HCT116 (cell line): ENCODE measurements around the gene USP3. TPM values are rescaled to one million over a fixed set of nuclear protein-coding genes. Genes with fewer than 3 reads are reported as not detected.

Source experiments
- ATAC-seq: fragments of 200-7000 bp; cut with Tn5 transposase; 2 replicates; pipeline ENCODE4 v1.9.1; 2020; ENCODE audit warnings: mild to moderate bottlenecking, moderate library complexity
- BruUV-seq: library from RNA; stranded (reverse); fragments of 400-500 nt; replicated peaks from 2 replicates; lab custom pipeline; 2021; lab: Mats Ljungman, UMichigan
- CTCF ChIA-PET: fragments of 300-600 bp; sonication (Branson Sonifier 250); formaldehyde crosslinking; loops from one replicate; lab custom pipeline; 2021; ENCODE audit warnings: antibody characterized with exemption; lab: Charles Lee
- POLR2A ChIA-PET: fragments of 300-600, 350-600 bp; sonication (Branson Sonifier 250); formaldehyde crosslinking; loops from one replicate; lab custom pipeline; 2021; ENCODE audit warnings: antibody characterized with exemption; lab: Charles Lee
- RAD21 ChIA-PET, 2 experiments: fragments of 300-600 bp; sonication (Branson Sonifier 250); formaldehyde crosslinking; loops; one replicate each; lab custom pipeline; 2023; ENCODE audit warnings: low total read pairs in 2 of 2; ENCODE audit not compliant: uncharacterized antibody in 2 of 2, unreplicated experiment in 2 of 2, low non-redundant PET in 1 of 2; lab: Charles Lee
- DNase-seq: peaks from one replicate; pipeline ENCODE4 v3.0.0-alpha.2; 2010; ENCODE audit warnings: low read depth, low spot score
- H2AFZ ChIP-seq: fragments of 200-600 bp; shearing (Covaris generic), sonication (generic); 2 replicates; pipeline ENCODE4 v1.6.1; 2017; ENCODE audit warnings: low read depth, mixed run types, mixed read lengths, antibody characterized with exemption, low read length; ENCODE audit not compliant: poor library complexity, severe bottlenecking
- H3K27ac ChIP-seq: 2 replicates; pipeline ENCODE4 v1.5.1; 2012; ENCODE audit warnings: low read depth, low read length
- H3K27me3 ChIP-seq: fragments of 200-600 bp; sonication (generic); 2 replicates; pipeline ENCODE4 v1.6.1; 2016; ENCODE audit warnings: mixed run types, low read length, mixed read lengths; ENCODE audit not compliant: insufficient read depth
- H3K36me3 ChIP-seq, 2 experiments: fragments of 200-500 bp in 1 of 2; fragments of 200-600 bp in 1 of 2; sonication (Bioruptor generic) in 1 of 2; sonication (generic) in 1 of 2; 2 replicates each; pipeline versions ENCODE4 v1.5.1 to v1.6.1; 2014 to 2016; ENCODE audit warnings: low read length in 2 of 2, inconsistent platforms in 1 of 2, mixed read lengths in 1 of 2, mixed run types in 1 of 2; ENCODE audit not compliant: insufficient read depth in 2 of 2, control insufficient read depth in 1 of 2
- H3K4me1 ChIP-seq, 2 experiments: fragments of 200-600 bp in 1 of 2; sonication (generic) in 1 of 2; 2 replicates each; pipeline versions ENCODE4 v1.5.1 to v1.6.1; 2012 to 2017; ENCODE audit warnings: low read length in 2 of 2, inconsistent platforms in 1 of 2, mild to moderate bottlenecking in 1 of 2, mixed read lengths in 1 of 2, mixed run types in 1 of 2, moderate library complexity in 1 of 2; ENCODE audit not compliant: insufficient read depth in 2 of 2, control insufficient read depth in 1 of 2
- H3K4me2 ChIP-seq: fragments of 200-600 bp; sonication (generic); 2 replicates; pipeline ENCODE4 v1.6.1; 2017; ENCODE audit warnings: mixed run types, low read length, mixed read lengths
- H3K4me3 ChIP-seq, 2 experiments: fragments of 200-600 bp in 1 of 2; sonication (generic) in 1 of 2; replicated peaks in 1 of 2; 2 replicates each; pipeline ENCODE4 v1.5.1; 2011 to 2016; ENCODE audit warnings: low read length in 2 of 2, control low read depth in 1 of 2, low read depth in 1 of 2, mild to moderate bottlenecking in 1 of 2, mixed read lengths in 1 of 2, mixed run types in 1 of 2
- H3K79me2 ChIP-seq: fragments of 200-600 bp; sonication (generic); 2 replicates; pipeline ENCODE4 v1.6.1; 2017; ENCODE audit warnings: mild to moderate bottlenecking, mixed run types, low read length, moderate library complexity, mixed read lengths; ENCODE audit not compliant: insufficient read depth
- H3K9ac ChIP-seq: fragments of 200-600 bp; sonication (generic); 2 replicates; pipeline ENCODE4 v1.6.1; 2016; ENCODE audit warnings: low read length, mixed read lengths
- H3K9me2 ChIP-seq: fragments of 200-600 bp; sonication (generic), shearing (Covaris generic); 2 replicates; pipeline ENCODE4 v1.6.1; 2017; ENCODE audit warnings: mixed run types, mild to moderate bottlenecking, moderate library complexity; ENCODE audit not compliant: insufficient read depth
- H3K9me3 ChIP-seq, 2 experiments: fragments of 200-500 bp in 1 of 2; fragments of 200-600 bp in 1 of 2; sonication (Bioruptor generic) in 1 of 2; sonication (generic) in 1 of 2; 2 replicates each; pipeline ENCODE4 v1.6.1; 2014 to 2017; ENCODE audit warnings: low read length in 2 of 2, mixed read lengths in 2 of 2, inconsistent platforms in 1 of 2, low read depth in 1 of 2, mild to moderate bottlenecking in 1 of 2, mixed run types in 1 of 2, moderate library complexity in 1 of 2; ENCODE audit not compliant: control insufficient read depth in 1 of 2, insufficient read depth in 1 of 2
- H4K20me1 ChIP-seq: fragments of 200-600 bp; sonication (generic), shearing (Covaris generic); 2 replicates; pipeline ENCODE4 v1.6.1; 2017; ENCODE audit warnings: mixed run types, mild to moderate bottlenecking, moderate library complexity; ENCODE audit not compliant: insufficient read depth
- ELF1 ChIP-seq: IDR thresholded peaks from 2 replicates; pipeline ENCODE4 v1.6.1; 2012; ENCODE audit warnings: low read depth, borderline replicate concordance
- EZH2 ChIP-seq: fragments of 200-600 bp; sonication (generic); IDR thresholded peaks from 2 replicates; pipeline ENCODE4 v1.6.1; 2017; ENCODE audit warnings: antibody characterized with exemption, mixed run types
- EZH2phosphoT487 ChIP-seq: fragments of 200-600 bp; IDR thresholded peaks from 2 replicates; pipeline ENCODE4 v1.6.1; 2018; ENCODE audit warnings: antibody characterized with exemption, borderline replicate concordance
- JUND ChIP-seq: IDR thresholded peaks from 2 replicates; pipeline ENCODE4 v1.6.1; 2012
- POLR2A ChIP-seq: IDR thresholded peaks from 2 replicates; pipeline ENCODE4 v1.7.0; 2011; ENCODE audit warnings: borderline replicate concordance; ENCODE audit not compliant: insufficient read depth, insufficient read length; ENCODE audit errors: extremely low read depth
- POLR2AphosphoS5 ChIP-seq: IDR thresholded peaks from 2 replicates; pipeline ENCODE4 v1.6.1; 2011; ENCODE audit warnings: mild to moderate bottlenecking, low read depth, low read length, moderate library complexity
- RAD21 ChIP-seq: IDR thresholded peaks from 2 replicates; pipeline ENCODE4 v1.6.1; 2012; ENCODE audit warnings: low read depth, mild to moderate bottlenecking
- SIN3A ChIP-seq: IDR thresholded peaks from 2 replicates; pipeline ENCODE4 v1.6.1; 2012; ENCODE audit warnings: low read depth
- SP1 ChIP-seq: IDR thresholded peaks from 2 replicates; pipeline ENCODE4 v1.6.1; 2012; ENCODE audit warnings: low read depth
- TCF7L2 ChIP-seq: IDR thresholded peaks from 2 replicates; pipeline ENCODE4 v1.7.0; 2011; ENCODE audit warnings: borderline replicate concordance, inconsistent platforms; ENCODE audit not compliant: insufficient read depth, insufficient read length; ENCODE audit errors: extremely low read depth
- YY1 ChIP-seq: IDR thresholded peaks from 2 replicates; pipeline ENCODE4 v1.6.1; 2011; ENCODE audit warnings: low read length, low read depth, moderate library complexity, mild to moderate bottlenecking; ENCODE audit not compliant: insufficient replicate concordance; ENCODE audit errors: extremely low read depth
- ZFX ChIP-seq: fragments of 450-650 bp; IDR thresholded peaks from 2 replicates; pipeline ENCODE4 v1.6.1; 2017
- ZNF274 ChIP-seq: fragments of 200-500 bp; sonication (Bioruptor generic); IDR thresholded peaks from 2 replicates; pipeline ENCODE4 v1.6.1; 2014; ENCODE audit warnings: mild to moderate bottlenecking, low read depth, low read length, inconsistent platforms
- intact Hi-C: fragments of 100-400 bp; cut with micrococcal nuclease; formaldehyde crosslinking; loops from 2 replicates; pipeline ENCODE4 v1.10.0; 2022
- total RNA-seq: library from RNA; stranded (reverse); gene quantifications from one replicate; pipeline ENCODE4 v1.2.1, GENCODE V29; 2021; ENCODE audit not compliant: unreplicated experiment
- TF ChIP-seq, protein P1 (sequence below): IDR thresholded peaks from 2 replicates; pipeline ENCODE4 v1.6.1; 2012; ENCODE audit warnings: low read depth
- TF ChIP-seq, protein P2 (sequence below): IDR thresholded peaks from 2 replicates; pipeline ENCODE4 v1.6.1; 2012
- TF ChIP-seq, protein P3 (sequence below): IDR thresholded peaks from 2 replicates; pipeline ENCODE4 v1.6.1; 2011; ENCODE audit warnings: mild to moderate bottlenecking, low read length, moderate library complexity; ENCODE audit not compliant: insufficient replicate concordance; ENCODE audit errors: extremely low read depth
- TF ChIP-seq, protein P4 (sequence below): IDR thresholded peaks from 2 replicates; pipeline ENCODE4 v1.6.1; 2012

The USP3 gene
- total RNA-seq, 1 experiment from 2014 or later = 61.6 TPM

DNA sequence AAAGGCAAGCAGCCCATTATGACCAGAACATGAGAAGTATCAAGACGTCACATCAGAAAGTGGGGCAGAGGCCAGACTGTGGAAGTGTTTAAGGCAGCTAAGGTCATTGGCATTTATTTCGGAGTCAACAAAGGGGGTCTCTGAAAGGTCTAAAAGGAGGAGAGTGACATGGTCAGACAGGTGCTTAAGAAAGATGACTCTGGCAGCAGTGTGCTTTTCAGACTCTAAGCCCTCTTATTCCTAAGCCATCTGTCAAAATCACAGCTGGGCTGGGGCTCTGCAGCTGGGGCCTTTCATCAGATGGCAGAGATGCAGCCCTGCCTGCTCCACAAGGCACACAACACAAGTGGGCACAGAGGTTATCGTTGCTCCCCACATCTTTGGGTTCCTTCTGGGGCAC lies 106.8 kb downstream of the USP3 start:
- RAD21 ChIA-PET = no interaction called here
- no peaks in the 10 kb centered on the region for H3K27me3 ChIP-seq

More for the DNA sequence above, 106.8 kb downstream of the USP3 start:
- Histone ChIP-seq H2AFZ (no peak overlapping the region), H3K4me1 (peaks cover 7 to 12% of the 10 kb centered on the region in 2 experiments), H3K79me2 (no peaks in the 10 kb centered on the region), H3K9me3 (no peaks in the 10 kb centered on the region), H3K36me3 (no peaks in the 10 kb centered on the region), H3K9me2 (no peaks in the 10 kb centered on the region), H3K9ac (no peak overlapping the region), H3K27ac (no peak overlapping the region), H3K4me2 (no peak overlapping the region), H4K20me1 (no peaks in the 10 kb centered on the region), H3K4me3 (no peak overlapping the region)
- ChIA-PET CTCF (interaction anchor here (1.4 to 3.2 kb wide), 5 partner anchors 144 to 538 kb away, joined by 3 to 49 read pairs (median 11); partner anchors contain the start of gene DAPK2), POLR2A (no interaction called here)
- no peak for ATAC-seq
- DNase-seq = no peak
- intact Hi-C loops = loop anchor here (5.0 kb wide), 1 partner anchor 541 kb away; the partner anchor contains the start of gene SNX22
- TF ChIP-seq RAD21 (no peak), JUND (no peak), EZH2 (no peak), ELF1 (no peak), SP1 (no peak), ZNF274 (no peak), EZH2phosphoT487 (no peak), ZFX (no peak), POLR2A (no peak), YY1 (no peak), TCF7L2 (no peak), POLR2AphosphoS5 (no peak), SIN3A (no peak)
- TF ChIP-seq, protein P1, sequence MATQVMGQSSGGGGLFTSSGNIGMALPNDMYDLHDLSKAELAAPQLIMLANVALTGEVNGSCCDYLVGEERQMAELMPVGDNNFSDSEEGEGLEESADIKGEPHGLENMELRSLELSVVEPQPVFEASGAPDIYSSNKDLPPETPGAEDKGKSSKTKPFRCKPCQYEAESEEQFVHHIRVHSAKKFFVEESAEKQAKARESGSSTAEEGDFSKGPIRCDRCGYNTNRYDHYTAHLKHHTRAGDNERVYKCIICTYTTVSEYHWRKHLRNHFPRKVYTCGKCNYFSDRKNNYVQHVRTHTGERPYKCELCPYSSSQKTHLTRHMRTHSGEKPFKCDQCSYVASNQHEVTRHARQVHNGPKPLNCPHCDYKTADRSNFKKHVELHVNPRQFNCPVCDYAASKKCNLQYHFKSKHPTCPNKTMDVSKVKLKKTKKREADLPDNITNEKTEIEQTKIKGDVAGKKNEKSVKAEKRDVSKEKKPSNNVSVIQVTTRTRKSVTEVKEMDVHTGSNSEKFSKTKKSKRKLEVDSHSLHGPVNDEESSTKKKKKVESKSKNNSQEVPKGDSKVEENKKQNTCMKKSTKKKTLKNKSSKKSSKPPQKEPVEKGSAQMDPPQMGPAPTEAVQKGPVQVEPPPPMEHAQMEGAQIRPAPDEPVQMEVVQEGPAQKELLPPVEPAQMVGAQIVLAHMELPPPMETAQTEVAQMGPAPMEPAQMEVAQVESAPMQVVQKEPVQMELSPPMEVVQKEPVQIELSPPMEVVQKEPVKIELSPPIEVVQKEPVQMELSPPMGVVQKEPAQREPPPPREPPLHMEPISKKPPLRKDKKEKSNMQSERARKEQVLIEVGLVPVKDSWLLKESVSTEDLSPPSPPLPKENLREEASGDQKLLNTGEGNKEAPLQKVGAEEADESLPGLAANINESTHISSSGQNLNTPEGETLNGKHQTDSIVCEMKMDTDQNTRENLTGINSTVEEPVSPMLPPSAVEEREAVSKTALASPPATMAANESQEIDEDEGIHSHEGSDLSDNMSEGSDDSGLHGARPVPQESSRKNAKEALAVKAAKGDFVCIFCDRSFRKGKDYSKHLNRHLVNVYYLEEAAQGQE = no peak
- TF ChIP-seq, protein P2, sequence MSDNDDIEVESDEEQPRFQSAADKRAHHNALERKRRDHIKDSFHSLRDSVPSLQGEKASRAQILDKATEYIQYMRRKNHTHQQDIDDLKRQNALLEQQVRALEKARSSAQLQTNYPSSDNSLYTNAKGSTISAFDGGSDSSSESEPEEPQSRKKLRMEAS = no peak
- TF ChIP-seq, protein P3, sequence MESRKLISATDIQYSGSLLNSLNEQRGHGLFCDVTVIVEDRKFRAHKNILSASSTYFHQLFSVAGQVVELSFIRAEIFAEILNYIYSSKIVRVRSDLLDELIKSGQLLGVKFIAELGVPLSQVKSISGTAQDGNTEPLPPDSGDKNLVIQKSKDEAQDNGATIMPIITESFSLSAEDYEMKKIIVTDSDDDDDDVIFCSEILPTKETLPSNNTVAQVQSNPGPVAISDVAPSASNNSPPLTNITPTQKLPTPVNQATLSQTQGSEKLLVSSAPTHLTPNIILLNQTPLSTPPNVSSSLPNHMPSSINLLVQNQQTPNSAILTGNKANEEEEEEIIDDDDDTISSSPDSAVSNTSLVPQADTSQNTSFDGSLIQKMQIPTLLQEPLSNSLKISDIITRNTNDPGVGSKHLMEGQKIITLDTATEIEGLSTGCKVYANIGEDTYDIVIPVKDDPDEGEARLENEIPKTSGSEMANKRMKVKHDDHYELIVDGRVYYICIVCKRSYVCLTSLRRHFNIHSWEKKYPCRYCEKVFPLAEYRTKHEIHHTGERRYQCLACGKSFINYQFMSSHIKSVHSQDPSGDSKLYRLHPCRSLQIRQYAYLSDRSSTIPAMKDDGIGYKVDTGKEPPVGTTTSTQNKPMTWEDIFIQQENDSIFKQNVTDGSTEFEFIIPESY = no peak
- TF ChIP-seq, protein P4, sequence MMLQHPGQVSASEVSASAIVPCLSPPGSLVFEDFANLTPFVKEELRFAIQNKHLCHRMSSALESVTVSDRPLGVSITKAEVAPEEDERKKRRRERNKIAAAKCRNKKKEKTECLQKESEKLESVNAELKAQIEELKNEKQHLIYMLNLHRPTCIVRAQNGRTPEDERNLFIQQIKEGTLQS = no peak
- no TSS peak for BruUV-seq
